HG02588 (cell line): Measurements from ENCODE around the gene MGAT5.

Experiments used
- ATAC-seq: cut with Tn5 transposase; IDR thresholded peaks from one replicate; pipeline ENCODE4 v1.9.1; 2021; ENCODE audit warnings: mild to moderate bottlenecking, moderate library complexity; ENCODE audit not compliant: unreplicated experiment

Gene MGAT5

GRCh38 chr2:134440336-134440909 lies 186.6 kb downstream of the MGAT5 start:
- no peak for ATAC-seq

- ATAC-seq, result no peak
Observed at GRCh38 chr2:134441153-134441863, 187.4 kb downstream of the MGAT5 start.

GRCh38 chr2:134443814-134444480 lies 190.1 kb downstream of the MGAT5 start:
- no peak for ATAC-seq

GRCh38 chr2:134445116-134445515 lies 191.2 kb downstream of the MGAT5 start:
- ATAC-seq, result no peak

- no peak for ATAC-seq
Observed at GRCh38 chr2:134445985-134446382, 192.1 kb downstream of the MGAT5 start.

- ATAC-seq, result no peak
Observed at GRCh38 chr2:134446383-134447017, 192.6 kb downstream of the MGAT5 start.

- ATAC-seq, result no peak
Observed at GRCh38 chr2:134447669-134448068, 193.8 kb downstream of the MGAT5 start.

GRCh38 chr2:134448650-134449049 lies 194.8 kb downstream of the MGAT5 start:
- ATAC-seq, result no peak

- ATAC-seq, result no peak
Observed at GRCh38 chr2:134449157-134449556, 195.3 kb downstream of the MGAT5 start.

- ATAC-seq, result no peak
Observed at GRCh38 chr2:134449751-134450513, 196.1 kb downstream of the MGAT5 start.

- no peak for ATAC-seq
Observed at GRCh38 chr2:134451347-134451630, 197.4 kb downstream of the MGAT5 start.

GRCh38 chr2:134452042-134452733 lies 198.3 kb downstream of the MGAT5 start:
- ATAC-seq, result no peak

- ATAC-seq, result no peak
Observed at GRCh38 chr2:134453476-134453875, 199.6 kb downstream of the MGAT5 start.

GRCh38 chr2:134453973-134454372 lies 200.1 kb downstream of the MGAT5 start:
- ATAC-seq, result no peak

- no peak for ATAC-seq
Observed at GRCh38 chr2:134454426-134454825, 200.6 kb downstream of the MGAT5 start.

- no peak for ATAC-seq
Observed at GRCh38 chr2:134454931-134455330, 201.1 kb downstream of the MGAT5 start.

- no peak for ATAC-seq
Observed at GRCh38 chr2:134455426-134455825, 201.6 kb downstream of the MGAT5 start.

GRCh38 chr2:134457353-134457752 lies 203.5 kb downstream of the MGAT5 start:
- no peak for ATAC-seq

- ATAC-seq, result no peak
Observed at GRCh38 chr2:134457765-134458472, 204.0 kb downstream of the MGAT5 start.

GRCh38 chr2:134458473-134458853 lies 204.6 kb downstream of the MGAT5 start:
- no peak for ATAC-seq
